H1 (cell line): Measurements from ENCODE around the gene BTBD18. TPM values are rescaled to one million over a fixed set of nuclear protein-coding genes. Genes with fewer than 3 reads are reported as not detected.

ENCODE experiments used
- CTCF ChIA-PET: fragments of 300-600 bp; sonication (Branson Sonifier 250); formaldehyde crosslinking; loops from one replicate; lab custom pipeline; 2021; ENCODE audit not compliant: partially characterized antibody; lab: Charles Lee
- POLR2A ChIA-PET: fragments of 300-600 bp; sonication (Branson Sonifier 250); formaldehyde crosslinking; loops from one replicate; lab custom pipeline; 2021; ENCODE audit warnings: inconsistent platforms; ENCODE audit not compliant: partially characterized antibody; lab: Charles Lee
- DNase-seq, 2 experiments: peaks; one replicate each; pipeline versions ENCODE4 v3.0.0 to v3.0.0-alpha.2; 2010 to 2022; ENCODE audit warnings: low spot score in 2 of 2, low read depth in 1 of 2, mixed read lengths in 1 of 2
- FAIRE-seq: peaks from 2 replicates; lab custom pipeline; 2011; peaks lifted over from hg19 to GRCh38; lab: Jason Lieb, UNC
- H2AFZ ChIP-seq: 2 replicates; pipeline ENCODE4 v1.8.1; 2012; ENCODE audit warnings: low read length, inconsistent platforms
- H2AK5ac ChIP-seq: 2 replicates; pipeline ENCODE4 v1.6.1; 2013; ENCODE audit warnings: low read depth, low read length
- H2BK120ac ChIP-seq: replicated peaks from 2 replicates; pipeline ENCODE3; 2013; ENCODE audit warnings: low read depth, low read length, inconsistent platforms
- H2BK12ac ChIP-seq: 2 replicates; pipeline ENCODE4 v1.6.1; 2013; ENCODE audit warnings: low read depth, low read length
- H2BK15ac ChIP-seq: 2 replicates; pipeline ENCODE4 v1.6.1; 2013; ENCODE audit warnings: low read length
- H2BK20ac ChIP-seq: 2 replicates; pipeline ENCODE4 v1.6.1; 2013; ENCODE audit warnings: low read length
- H2BK5ac ChIP-seq: 2 replicates; pipeline ENCODE4 v1.6.1; 2013; ENCODE audit warnings: low read depth, low read length
- H3K14ac ChIP-seq: 2 replicates; pipeline ENCODE4 v1.6.1; 2013; ENCODE audit warnings: inconsistent platforms; ENCODE audit not compliant: insufficient read length
- H3K18ac ChIP-seq: 2 replicates; pipeline ENCODE4 v1.6.1; 2013; ENCODE audit warnings: low read length; ENCODE audit errors: extremely low read depth
- H3K23ac ChIP-seq: 2 replicates; pipeline ENCODE4 v1.6.1; 2013; ENCODE audit warnings: inconsistent platforms; ENCODE audit not compliant: insufficient read length
- H3K23me2 ChIP-seq: 2 replicates; pipeline ENCODE4 v1.6.1; 2013; ENCODE audit warnings: low read depth, low read length
- H3K27ac ChIP-seq: 2 replicates; pipeline ENCODE4 v1.6.1; 2011; ENCODE audit warnings: low read depth, low read length, inconsistent platforms
- H3K27me3 ChIP-seq, 4 experiments: replicated peaks in 1 of 4; 1 replicate in 1 of 4; 2 replicates in 3 of 4; pipeline versions ENCODE4 v1.6.1 to v1.8.1; 2011 to 2013; ENCODE audit warnings: low read length in 3 of 4, mild to moderate bottlenecking in 3 of 4, inconsistent platforms in 2 of 4, mixed read lengths in 2 of 4, moderate library complexity in 1 of 4; ENCODE audit not compliant: control insufficient read depth in 3 of 4, insufficient read depth in 3 of 4; ENCODE audit errors: extremely low read depth in 1 of 4
- H3K36me3 ChIP-seq, 4 experiments: 2 replicates each; pipeline versions ENCODE4 v1.6.1 to v1.8.1; 2011 to 2013; ENCODE audit warnings: mild to moderate bottlenecking in 4 of 4, low read length in 3 of 4, moderate library complexity in 2 of 4, control low read depth in 1 of 4, inconsistent platforms in 1 of 4; ENCODE audit not compliant: insufficient read depth in 4 of 4, control insufficient read depth in 2 of 4
- H3K4ac ChIP-seq: replicated peaks from 2 replicates; pipeline ENCODE3; 2013; ENCODE audit warnings: low read length, low read depth, mixed read lengths, inconsistent platforms; ENCODE audit not compliant: insufficient read length
- H3K4me1 ChIP-seq, 4 experiments: replicated peaks in 1 of 4; 1 replicate in 1 of 4; 2 replicates in 3 of 4; pipeline versions ENCODE4 v1.6.1 to v1.8.1; 2011 to 2013; ENCODE audit warnings: low read length in 3 of 4, inconsistent platforms in 2 of 4, mixed read lengths in 1 of 4; ENCODE audit not compliant: insufficient read depth in 4 of 4, control insufficient read depth in 3 of 4
- H3K4me2 ChIP-seq, 2 experiments: 2 replicates each; pipeline versions ENCODE4 v1.6.1 to v1.8.1; 2011 to 2013; ENCODE audit warnings: low read depth in 2 of 2, low read length in 2 of 2, control low read depth in 1 of 2, inconsistent platforms in 1 of 2, mild to moderate bottlenecking in 1 of 2; ENCODE audit not compliant: insufficient read depth in 1 of 2
- H3K4me3 ChIP-seq, 4 experiments: fragments of 200-600, 300-600 bp in 1 of 4; sonication (generic), shearing (Covaris generic), sonication (Bioruptor Twin) in 1 of 4; 2 replicates each; pipeline versions ENCODE4 v1.5.1 to v1.8.1; 2011 to 2016; ENCODE audit warnings: low read length in 4 of 4, low read depth in 3 of 4, control low read depth in 2 of 4, inconsistent platforms in 2 of 4, mild to moderate bottlenecking in 2 of 4, mixed read lengths in 1 of 4, moderate library complexity in 1 of 4; ENCODE audit not compliant: insufficient read depth in 2 of 4; ENCODE audit errors: extremely low read depth in 1 of 4
- H3K56ac ChIP-seq: replicated peaks from 2 replicates; pipeline ENCODE3; 2013; ENCODE audit warnings: low read depth, mild to moderate bottlenecking, mixed read lengths, low read length, inconsistent platforms; ENCODE audit not compliant: insufficient read length
- H3K79me1 ChIP-seq: 2 replicates; pipeline ENCODE4 v1.6.1; 2013; ENCODE audit warnings: low read depth, low read length, control low read depth
- H3K79me2 ChIP-seq, 2 experiments: 2 replicates each; pipeline versions ENCODE4 v1.6.1 to v1.8.1; 2012 to 2013; ENCODE audit warnings: low read length in 2 of 2, mild to moderate bottlenecking in 2 of 2, inconsistent platforms in 1 of 2; ENCODE audit not compliant: insufficient read depth in 2 of 2, control insufficient read depth in 1 of 2
- H3K9ac ChIP-seq, 4 experiments: replicated peaks in 1 of 4; 1 replicate in 1 of 4; 2 replicates in 3 of 4; pipeline versions ENCODE4 v1.6.1 to v1.8.1; 2011 to 2013; ENCODE audit warnings: low read depth in 3 of 4, low read length in 3 of 4, control low read depth in 2 of 4, mild to moderate bottlenecking in 2 of 4, moderate library complexity in 2 of 4, inconsistent platforms in 1 of 4; ENCODE audit errors: extremely low read depth in 1 of 4
- H3K9me3 ChIP-seq, 2 experiments: 2 replicates each; pipeline versions ENCODE4 v1.6.1 to v1.8.1; 2012 to 2013; ENCODE audit warnings: mild to moderate bottlenecking in 2 of 2, moderate library complexity in 2 of 2, control low read depth in 1 of 2, inconsistent platforms in 1 of 2, low read depth in 1 of 2, low read length in 1 of 2, mixed read lengths in 1 of 2; ENCODE audit not compliant: insufficient read depth in 2 of 2
- H4K20me1 ChIP-seq, 2 experiments: replicated peaks in 1 of 2; 2 replicates each; pipeline versions ENCODE3 to v1.8.1; 2011 to 2013; ENCODE audit warnings: inconsistent platforms in 2 of 2, low read length in 2 of 2, mild to moderate bottlenecking in 1 of 2; ENCODE audit not compliant: insufficient read depth in 2 of 2, control insufficient read depth in 1 of 2
- H4K5ac ChIP-seq: 2 replicates; pipeline ENCODE4 v1.6.1; 2013; ENCODE audit warnings: low read length, low read depth, mixed read lengths, inconsistent platforms; ENCODE audit not compliant: insufficient read length
- H4K8ac ChIP-seq: 2 replicates; pipeline ENCODE4 v1.8.0; 2013; ENCODE audit warnings: mild to moderate bottlenecking, moderate library complexity, low read length, inconsistent platforms; ENCODE audit not compliant: insufficient read depth; ENCODE audit errors: extremely low read depth
- H4K91ac ChIP-seq: replicated peaks from 2 replicates; pipeline ENCODE3; 2013; ENCODE audit warnings: low read length, mixed read lengths, inconsistent platforms; ENCODE audit not compliant: insufficient read length
- BRCA1 ChIP-seq: IDR thresholded peaks from 2 replicates; pipeline ENCODE4 v1.6.1; 2012; ENCODE audit warnings: low read depth, low read length, improper control_type of control experiment
- CREB1 ChIP-seq: IDR thresholded peaks from 2 replicates; pipeline ENCODE4 v1.6.1; 2012; ENCODE audit warnings: inconsistent platforms
- KDM5A ChIP-seq: fragments of 200-600 bp; IDR thresholded peaks from 2 replicates; pipeline ENCODE4 v1.7.1; 2012; ENCODE audit warnings: mild to moderate bottlenecking, low read length, inconsistent platforms, mixed read lengths
- NRF1 ChIP-seq: IDR thresholded peaks from 2 replicates; pipeline ENCODE4 v1.6.1; 2011; ENCODE audit warnings: mild to moderate bottlenecking, low read depth, low read length, improper control_type of control experiment
- SIRT6 ChIP-seq: IDR thresholded peaks from one replicate; pipeline ENCODE4 v1.7.1; 2012; ENCODE audit warnings: low read length, inconsistent platforms
- TAF7 ChIP-seq: optimal IDR thresholded peaks from 2 replicates; pipeline ENCODE3; 2011; ENCODE audit warnings: low read depth, mild to moderate bottlenecking, inconsistent platforms, low read length, moderate library complexity, borderline replicate concordance
- USF2 ChIP-seq: IDR thresholded peaks from 2 replicates; pipeline ENCODE4 v1.6.1; 2011; ENCODE audit warnings: low read length, improper control_type of control experiment
- WGBS, 2 experiments: shearing (Covaris generic) in 1 of 2; methylation state at CpG; one replicate each; pipeline versions ENCODE4 v1.1.6 to v1.1.7; 2013 to 2015; ENCODE audit warnings: low lambda C conversion rate in 2 of 2, mixed read lengths in 2 of 2, inconsistent platforms in 1 of 2, low coverage in 1 of 2, missing lambda C conversion rate in 1 of 2; ENCODE audit not compliant: insufficient replicate concordance in 2 of 2, insufficient coverage in 1 of 2, insufficient read length in 1 of 2; ENCODE audit errors: extremely low coverage in 1 of 2, missing lambda C conversion rate in 1 of 2; 5-methylcytosine and 5-hydroxymethylcytosine counted together
- polyA plus RNA-seq, 7 experiments: library from polyadenylated mRNA; depleted of rRNA in 3 of 7; stranded (reverse) in 5 of 7; unstranded in 2 of 7; fragments of >200 nt in 5 of 7; fragments of 200-250 nt in 2 of 7; gene quantifications; 1 replicate in 5 of 7; 2 replicates in 1 of 7; 4 replicates in 1 of 7; pipeline versions ENCODE4 v1.2.1 to v1.2.3, GENCODE V29; 2011 to 2013; ENCODE audit warnings: missing spikeins in 2 of 7, mixed read lengths in 2 of 7
- total RNA-seq: library from RNA; stranded (reverse); fragmentation: NEBNext Ultra II Directional; extraction: Animal tissue kit (Norgen Biotek cat#: 25700); gene quantifications from 2 replicates; pipeline ENCODE4 v1.2.1, GENCODE V29; 2021
- TF ChIP-seq, protein P1 (sequence below): IDR thresholded peaks from 2 replicates; pipeline ENCODE4 v1.6.1; 2012; ENCODE audit warnings: inconsistent platforms

BTBD18 gene
- total and polyA plus RNA-seq, 2 of the 8 experiments (the other 6 are each of a cell fraction or from before 2014, with no cell fraction given): 0.03 TPM; not detected in 1

- Histone ChIP-seq H3K36me3 (peaks cover 21 to 71% (median 54%) of the 10 kb centered on the region in 4 experiments), H3K18ac (no peak overlapping the region), H3K9me3 (no peaks in the 10 kb centered on the region), H3K4me2 (no peak overlapping the region), H2AK5ac (no peak overlapping the region), H4K91ac (no peak overlapping the region), H3K9ac (no peak overlapping the region), H3K4me3 (no peak overlapping the region), H4K20me1 (no peaks in the 10 kb centered on the region), H3K4ac (no peak overlapping the region), H3K27ac (no peak overlapping the region), H3K4me1 (no peaks in the 10 kb centered on the region), H3K79me1 (no peaks in the 10 kb centered on the region), H2BK20ac (no peak overlapping the region), H2BK12ac (no peak overlapping the region), H3K79me2 (no peaks in the 10 kb centered on the region), H2BK15ac (no peak overlapping the region), H3K23ac (no peak overlapping the region), H2BK120ac (no peak overlapping the region), H3K56ac (no peak overlapping the region), H3K27me3 (no peaks in the 10 kb centered on the region), H2AFZ (no peak overlapping the region), H4K5ac (no peak overlapping the region), H3K23me2 (no peaks in the 10 kb centered on the region; the same call in 1 of the 2 replicates), H4K8ac (peak overlapping the region; percentile 48; the same call in 1 of the 2 replicates), H2BK5ac (no peak overlapping the region), H3K14ac (no peak overlapping the region)
- ChIA-PET CTCF (interaction anchor here (0.7 to 1.7 kb wide), 7 partner anchors 8 to 244 kb away, joined by 3 to 6 read pairs (median 3); no protein-coding TSS in a partner anchor), POLR2A (interaction anchor here (1.0 to 3.6 kb wide), 5 partner anchors 8 to 43 kb away, joined by 3 to 13 read pairs (median 11); partner anchors contain the start of genes MED19 and SELENOH)
- DNase-seq (no peak), FAIRE-seq (no peak)
- WGBS, 2 experiments: 86% methylated on average over 17 of the region's 18 CpGs; no CpG with 5 or more reads in 1 of the 2 experiments
- TF ChIP-seq, protein P1, sequence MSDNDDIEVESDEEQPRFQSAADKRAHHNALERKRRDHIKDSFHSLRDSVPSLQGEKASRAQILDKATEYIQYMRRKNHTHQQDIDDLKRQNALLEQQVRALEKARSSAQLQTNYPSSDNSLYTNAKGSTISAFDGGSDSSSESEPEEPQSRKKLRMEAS: no peak
- TF ChIP-seq TAF7: no peak
- TF ChIP-seq USF2: no peak
- no peak for TF ChIP-seq NRF1
- TF ChIP-seq CREB1: no peak
- no peak for TF ChIP-seq SIRT6
- TF ChIP-seq KDM5A: no peak
- TF ChIP-seq BRCA1: no peak
Observed at GRCh38 chr11:57698843-57699365, 52.7 kb downstream of the BTBD18 start.
